ENCODE results near the gene LRRC75B. TPM values are rescaled to one million over a fixed set of nuclear protein-coding genes. Genes with fewer than 3 reads are reported as not detected.
"Not testable (repeated sequence)": the region's sequence is repeated elsewhere in the genome, so short reads cannot be mapped to it uniquely, and the experiment has no call there.

The LRRC75B gene
- total and polyA plus RNA-seq, 2 experiments from 2014 or later = 7.8 to 10.6 TPM

- no peak for TF ChIP-seq EZH2 (IDR thresholded peaks at IDR 0.05; ENCODE audit: insufficient read depth, poor library complexity, severe bottlenecking)
- no peak for TF ChIP-seq EZH2phosphoT487 (IDR thresholded peaks at IDR 0.05; ENCODE audit: insufficient read depth, low read depth)
- H3K36me3 ChIP-seq (ENCODE audit: low read depth) = no peaks in the 10 kb centered on the region
- H3F3A ChIP-seq (ENCODE audit: insufficient read depth) = no peaks in the 10 kb centered on the region
- no peaks in the 10 kb centered on the region for H3K9me2 ChIP-seq (ENCODE audit: insufficient read depth)
- no peak overlapping the region for H3K4me2 ChIP-seq (ENCODE audit: unreplicated experiment)
- peaks cover 3% of the 10 kb centered on the region; the same call in 1 of the 2 replicates for H3K4me1 ChIP-seq (ENCODE audit: insufficient read depth)
- in situ Hi-C loops (cut with MboI) = no loop called here
- 89 to 92% methylated on average over 4 of the region's 4 CpGs for WGBS, 2 experiments (ENCODE audit: low coverage in 1 of 2, low lambda C conversion rate in 2 of 2, missing lambda C conversion rate in 2 of 2)
- DNase-seq = no peak
- no peaks in the 10 kb centered on the region for H3K27me3 ChIP-seq (replicated peaks; ENCODE audit: insufficient read depth)
- H2AFZ ChIP-seq = no peak overlapping the region
- no peaks in the 10 kb centered on the region for H3K9me3 ChIP-seq (ENCODE audit: low read depth)
- no peak overlapping the region for H3K27ac ChIP-seq
- no peaks in the 10 kb centered on the region for H3K79me2 ChIP-seq (ENCODE audit: insufficient read depth)
- H3K9ac ChIP-seq = no peak overlapping the region
- H4K20me1 ChIP-seq (ENCODE audit: insufficient read depth) = no peaks in the 10 kb centered on the region
- H3K4me3 ChIP-seq = no peak overlapping the region
Measured at GRCh38 chr22:24595863-24596262, 3.0 kb upstream of the LRRC75B start.

- H3K27me3 ChIP-seq (replicated peaks; ENCODE audit: insufficient read depth) = no peaks in the 10 kb centered on the region
- 93 to 98% methylated on average over 6 of the region's 6 CpGs for WGBS, 2 experiments (ENCODE audit: low coverage in 1 of 2, low lambda C conversion rate in 2 of 2, missing lambda C conversion rate in 2 of 2)
Measured at GRCh38 chr22:24595228-24595627, 2.4 kb upstream of the LRRC75B start.

GRCh38 chr22:24594569-24595120, 1.8 kb upstream of the LRRC75B start:
- Histone ChIP-seq H3K4me2 (ENCODE audit: unreplicated experiment) (no peak overlapping the region), H3F3A (ENCODE audit: insufficient read depth) (no peaks in the 10 kb centered on the region), H3K4me1 (ENCODE audit: insufficient read depth) (peaks cover 3% of the 10 kb centered on the region; the same call in 1 of the 2 replicates), H3K9me2 (ENCODE audit: insufficient read depth) (no peaks in the 10 kb centered on the region), H4K20me1 (ENCODE audit: insufficient read depth) (no peaks in the 10 kb centered on the region), H2AFZ (no peak overlapping the region), H3K79me2 (ENCODE audit: insufficient read depth) (no peaks in the 10 kb centered on the region), H3K4me3 (no peak overlapping the region), H3K36me3 (ENCODE audit: low read depth) (no peaks in the 10 kb centered on the region), H3K27ac (no peak overlapping the region), H3K9me3 (ENCODE audit: low read depth) (no peaks in the 10 kb centered on the region), H3K9ac (no peak overlapping the region), H3K27me3 (replicated peaks; ENCODE audit: insufficient read depth) (no peaks in the 10 kb centered on the region)
- 76% methylated on average over 7 of the region's 7 CpGs for WGBS, 2 experiments (ENCODE audit: low coverage in 1 of 2, low lambda C conversion rate in 2 of 2, missing lambda C conversion rate in 2 of 2)
- in situ Hi-C loops (cut with MboI) = no loop called here
- DNase-seq = no peak
- TF ChIP-seq EZH2 (IDR thresholded peaks at IDR 0.05; ENCODE audit: insufficient read depth, poor library complexity, severe bottlenecking) (no peak), EZH2phosphoT487 (IDR thresholded peaks at IDR 0.05; ENCODE audit: insufficient read depth, low read depth) (no peak)

More at GRCh38 chr22:24595228-24595627, 2.4 kb upstream of the LRRC75B start:
- DNase-seq = no peak
- peaks cover 3% of the 10 kb centered on the region; the same call in 1 of the 2 replicates for H3K4me1 ChIP-seq (ENCODE audit: insufficient read depth)
- no peaks in the 10 kb centered on the region for H3K36me3 ChIP-seq (ENCODE audit: low read depth)
- H3K79me2 ChIP-seq (ENCODE audit: insufficient read depth) = no peaks in the 10 kb centered on the region
- no peak overlapping the region for H3K27ac ChIP-seq
- no peaks in the 10 kb centered on the region for H3K9me2 ChIP-seq (ENCODE audit: insufficient read depth)
- no peak for TF ChIP-seq EZH2 (IDR thresholded peaks at IDR 0.05; ENCODE audit: insufficient read depth, poor library complexity, severe bottlenecking)
- no peak for TF ChIP-seq EZH2phosphoT487 (IDR thresholded peaks at IDR 0.05; ENCODE audit: insufficient read depth, low read depth)
- no peak overlapping the region for H3K4me2 ChIP-seq (ENCODE audit: unreplicated experiment)
- H3K9me3 ChIP-seq (ENCODE audit: low read depth) = no peaks in the 10 kb centered on the region
- in situ Hi-C loops (cut with MboI) = no loop called here
- no peak overlapping the region for H3K9ac ChIP-seq
- no peaks in the 10 kb centered on the region for H4K20me1 ChIP-seq (ENCODE audit: insufficient read depth)
- H3K4me3 ChIP-seq = no peak overlapping the region
- H3F3A ChIP-seq (ENCODE audit: insufficient read depth) = no peaks in the 10 kb centered on the region
- no peak overlapping the region for H2AFZ ChIP-seq

- Histone ChIP-seq H3K4me2 (ENCODE audit: unreplicated experiment) (no peak overlapping the region), H3K4me1 (ENCODE audit: insufficient read depth) (peaks cover 3% of the 10 kb centered on the region; the same call in 1 of the 2 replicates), H3K79me2 (ENCODE audit: insufficient read depth) (no peaks in the 10 kb centered on the region), H3K27ac (no peak overlapping the region), H3K9me2 (ENCODE audit: insufficient read depth) (no peaks in the 10 kb centered on the region), H3K36me3 (ENCODE audit: low read depth) (no peaks in the 10 kb centered on the region), H3K9ac (peak overlapping the region; percentile 85; the same call in 1 of the 2 replicates), H3K27me3 (replicated peaks; ENCODE audit: insufficient read depth) (no peaks in the 10 kb centered on the region), H3F3A (ENCODE audit: insufficient read depth) (no peaks in the 10 kb centered on the region), H3K4me3 (no peak overlapping the region), H3K9me3 (ENCODE audit: low read depth) (no peaks in the 10 kb centered on the region), H2AFZ (no peak overlapping the region), H4K20me1 (ENCODE audit: insufficient read depth) (no peaks in the 10 kb centered on the region)
- DNase-seq = no peak
- TF ChIP-seq EZH2 (IDR thresholded peaks at IDR 0.05; ENCODE audit: insufficient read depth, poor library complexity, severe bottlenecking) = no peak
- no peak for TF ChIP-seq EZH2phosphoT487 (IDR thresholded peaks at IDR 0.05; ENCODE audit: insufficient read depth, low read depth)
- 74 to 77% methylated on average over 16 of the region's 16 CpGs for WGBS, 2 experiments (ENCODE audit: low coverage in 1 of 2, low lambda C conversion rate in 2 of 2, missing lambda C conversion rate in 2 of 2)
- in situ Hi-C loops (cut with MboI) = no loop called here
Measured at GRCh38 chr22:24593836-24594568, 1.1 kb upstream of the LRRC75B start.

- H3K4me3 ChIP-seq = peak overlapping the region; percentile 76
- H3K9me3 ChIP-seq (ENCODE audit: low read depth) = not testable (repeated sequence)
- 75 to 77% methylated on average over 9 to 10 of the region's 10 CpGs for WGBS, 2 experiments (ENCODE audit: low coverage in 1 of 2, low lambda C conversion rate in 2 of 2, missing lambda C conversion rate in 2 of 2)
Measured at GRCh38 chr22:24593559-24593835, 624 bp upstream of the LRRC75B start.

More at GRCh38 chr22:24593559-24593835, 624 bp upstream of the LRRC75B start:
- H3K9me2 ChIP-seq (ENCODE audit: insufficient read depth); H3K36me3 ChIP-seq (ENCODE audit: low read depth); in situ Hi-C loops (cut with MboI); H3K27me3 ChIP-seq (replicated peaks; ENCODE audit: insufficient read depth); H3F3A ChIP-seq (ENCODE audit: insufficient read depth); H3K79me2 ChIP-seq (ENCODE audit: insufficient read depth); H3K4me1 ChIP-seq (ENCODE audit: insufficient read depth); H4K20me1 ChIP-seq (ENCODE audit: insufficient read depth); DNase-seq: not testable (repeated sequence)
- H3K4me2 ChIP-seq (ENCODE audit: unreplicated experiment) = peak overlapping the region; percentile 89
- peak overlapping the region; percentile 91 for H2AFZ ChIP-seq
- peak overlapping the region; percentile 47; the same call in 1 of the 2 replicates for H3K27ac ChIP-seq
- H3K9ac ChIP-seq = peak overlapping the region; percentile 85
